Heart left ventricle (tissue), 13 donors: ENCODE data around the gene CLIC6.

ENCODE experiments used
- POLR2A ChIP-seq, 2 donors: fragments of 450-650 bp; IDR thresholded peaks; one replicate each; pipeline ENCODE4 v1.6.1; 2017; ENCODE audit warnings: antibody characterized with exemption in 2 of 2, mild to moderate bottlenecking in 2 of 2, moderate library complexity in 2 of 2
- TF ChIP-seq, protein P1 (sequence below), 12 donors: fragments of 200-600 bp; sonication (generic) in 4 of 12; IDR thresholded peaks; one replicate each; pipeline versions ENCODE4 v1.5.0 to v1.8.0; 2018 to 2022; ENCODE audit warnings: antibody characterized with exemption in 12 of 12, mild to moderate bottlenecking in 5 of 12
- donor health status: ischemic (EF 13 %, LVEDD 7.1; RV severe dilation, severe dysfunction).
- donor health status: DM: no; HTN: yes; CAD: no.
- donor health status: DM: no; HTN: no; CAD: no.
- donor health status: ischemic (EF 25% LVEDD 6.9; RV normal size, moderate dysfunction).
- donor health status: ischemic (EF 25% LVEDD 5.7; RV mildly dilated, moderate dysfunction).
- donor health status: ischemic (EF 35%, LVEDD 5.7; RV mildly dilated, moderate dysfunction).
- donor health status: nonischemic (EF 11% LVEDD 7.7; RV severe dilation, severe dysfunction).
- donor health status: DM: yes; HTN: yes; CAD: no.
- donor health status: PGD.
- donor health status: ischemic (EF 29% LVEDD 5.4; RV normal size, mild dysfunction).
- donor health status: nonischemic (EF 23%, LVEDD 6.1; RV moderate dilation, normal function).

DNA sequence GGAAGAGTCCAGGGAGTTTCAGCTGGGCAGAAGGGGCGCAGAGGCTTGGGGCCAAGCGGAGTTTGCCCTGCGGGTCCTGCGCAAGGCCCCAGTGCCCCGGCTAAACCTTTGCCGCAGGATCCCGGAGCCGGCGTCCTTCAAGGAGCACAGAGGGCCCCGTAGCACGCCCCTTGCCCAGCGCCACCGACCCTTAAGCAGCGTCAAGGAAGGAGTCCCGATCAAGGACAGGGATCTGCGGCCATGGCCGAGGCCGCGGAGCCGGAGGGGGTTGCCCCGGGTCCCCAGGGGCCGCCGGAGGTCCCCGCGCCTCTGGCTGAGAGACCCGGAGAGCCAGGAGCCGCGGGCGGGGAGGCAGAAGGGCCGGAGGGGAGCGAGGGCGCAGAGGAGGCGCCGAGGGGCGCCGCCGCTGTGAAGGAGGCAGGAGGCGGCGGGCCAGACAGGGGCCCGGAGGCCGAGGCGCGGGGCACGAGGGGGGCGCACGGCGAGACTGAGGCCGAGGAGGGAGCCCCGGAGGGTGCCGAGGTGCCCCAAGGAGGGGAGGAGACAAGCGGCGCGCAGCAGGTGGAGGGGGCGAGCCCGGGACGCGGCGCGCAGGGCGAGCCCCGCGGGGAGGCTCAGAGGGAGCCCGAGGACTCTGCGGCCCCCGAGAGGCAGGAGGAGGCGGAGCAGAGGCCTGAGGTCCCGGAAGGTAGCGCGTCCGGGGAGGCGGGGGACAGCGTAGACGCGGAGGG is 520 bp downstream of the CLIC6 start:
- no peak for TF ChIP-seq POLR2A (IDR thresholded peaks at IDR 0.05)
- TF ChIP-seq, protein P1, sequence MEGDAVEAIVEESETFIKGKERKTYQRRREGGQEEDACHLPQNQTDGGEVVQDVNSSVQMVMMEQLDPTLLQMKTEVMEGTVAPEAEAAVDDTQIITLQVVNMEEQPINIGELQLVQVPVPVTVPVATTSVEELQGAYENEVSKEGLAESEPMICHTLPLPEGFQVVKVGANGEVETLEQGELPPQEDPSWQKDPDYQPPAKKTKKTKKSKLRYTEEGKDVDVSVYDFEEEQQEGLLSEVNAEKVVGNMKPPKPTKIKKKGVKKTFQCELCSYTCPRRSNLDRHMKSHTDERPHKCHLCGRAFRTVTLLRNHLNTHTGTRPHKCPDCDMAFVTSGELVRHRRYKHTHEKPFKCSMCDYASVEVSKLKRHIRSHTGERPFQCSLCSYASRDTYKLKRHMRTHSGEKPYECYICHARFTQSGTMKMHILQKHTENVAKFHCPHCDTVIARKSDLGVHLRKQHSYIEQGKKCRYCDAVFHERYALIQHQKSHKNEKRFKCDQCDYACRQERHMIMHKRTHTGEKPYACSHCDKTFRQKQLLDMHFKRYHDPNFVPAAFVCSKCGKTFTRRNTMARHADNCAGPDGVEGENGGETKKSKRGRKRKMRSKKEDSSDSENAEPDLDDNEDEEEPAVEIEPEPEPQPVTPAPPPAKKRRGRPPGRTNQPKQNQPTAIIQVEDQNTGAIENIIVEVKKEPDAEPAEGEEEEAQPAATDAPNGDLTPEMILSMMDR (IDR thresholded peaks at IDR 0.05) = no peak
